ENCODE measurements around the gene MAML2. TPM values are rescaled to one million over a fixed set of nuclear protein-coding genes. Genes with fewer than 3 reads are reported as not detected.

MAML2 gene
- total and polyA plus RNA-seq, 2 of the 8 experiments (the other 6 are each of a cell fraction or from before 2014, with no cell fraction given), result 3.8 to 6.6 TPM

GRCh38 chr11:96367342-96367741 lies 24.3 kb upstream of the MAML2 start:
- Histone ChIP-seq H3K27me3 (replicated peaks in 1 of 4; ENCODE audit: control insufficient read depth in 3 of 4, extremely low read depth in 1 of 4, insufficient read depth in 3 of 4, low read length in 3 of 4) (no peaks in the 10 kb centered on the region), H3K79me2 (ENCODE audit: control insufficient read depth in 1 of 2, insufficient read depth in 2 of 2, low read length in 2 of 2) (no peaks in the 10 kb centered on the region), H4K91ac (replicated peaks; ENCODE audit: insufficient read length, low read length) (no peak overlapping the region), H4K20me1 (replicated peaks in 1 of 2; ENCODE audit: control insufficient read depth in 1 of 2, insufficient read depth in 2 of 2, low read length in 2 of 2) (no peaks in the 10 kb centered on the region), H3K27ac (ENCODE audit: low read depth, low read length) (no peak overlapping the region), H3K4ac (replicated peaks; ENCODE audit: insufficient read length, low read depth, low read length) (no peak overlapping the region), H2BK12ac (ENCODE audit: low read depth, low read length) (no peak overlapping the region), H2BK20ac (ENCODE audit: low read length) (no peak overlapping the region), H3K4me1 (replicated peaks in 1 of 4; ENCODE audit: control insufficient read depth in 3 of 4, insufficient read depth in 4 of 4, low read length in 3 of 4) (no peaks in the 10 kb centered on the region), H2AFZ (ENCODE audit: low read length) (no peak overlapping the region), H2BK15ac (ENCODE audit: low read length) (no peak overlapping the region), H3K9ac (replicated peaks in 1 of 4; ENCODE audit: extremely low read depth in 1 of 4, low read depth in 3 of 4, low read length in 3 of 4) (no peak overlapping the region), H2AK5ac (ENCODE audit: low read depth, low read length) (no peak overlapping the region), H3K23ac (ENCODE audit: insufficient read length) (no peak overlapping the region), H3K14ac (ENCODE audit: insufficient read length) (no peak overlapping the region), H3K4me2 (ENCODE audit: insufficient read depth in 1 of 2, low read depth in 2 of 2, low read length in 2 of 2) (no peak overlapping the region), H3K9me3 (ENCODE audit: insufficient read depth in 2 of 2, low read depth in 1 of 2, low read length in 1 of 2) (no peaks in the 10 kb centered on the region), H3K18ac (ENCODE audit: extremely low read depth, low read length) (no peak overlapping the region), H2BK120ac (replicated peaks; ENCODE audit: low read depth, low read length) (no peak overlapping the region), H4K5ac (ENCODE audit: insufficient read length, low read depth, low read length) (no peak overlapping the region), H2BK5ac (ENCODE audit: low read depth, low read length) (no peak overlapping the region), H3K4me3 (ENCODE audit: extremely low read depth in 1 of 4, insufficient read depth in 2 of 4, low read depth in 3 of 4, low read length in 4 of 4) (no peak overlapping the region), H3K23me2 (ENCODE audit: low read depth, low read length) (no peaks in the 10 kb centered on the region), H3K56ac (replicated peaks; ENCODE audit: insufficient read length, low read depth, low read length) (no peak overlapping the region), H4K8ac (ENCODE audit: extremely low read depth, insufficient read depth, low read length) (no peak overlapping the region), H3K36me3 (ENCODE audit: control insufficient read depth in 2 of 4, insufficient read depth in 4 of 4, low read length in 3 of 4) (peaks cover 0 to 6% (median 0%) of the 10 kb centered on the region in 4 experiments; a peak in 3 of 8 replicates), H3K79me1 (ENCODE audit: low read depth, low read length) (no peaks in the 10 kb centered on the region)
- CTCF ChIA-PET (ENCODE audit: partially characterized antibody), result no interaction called here
- POLR2A ChIA-PET (ENCODE audit: partially characterized antibody), result no interaction called here
- no peak for FAIRE-seq
- WGBS, 2 experiments (ENCODE audit: extremely low coverage in 1 of 2, insufficient coverage in 1 of 2, insufficient read length in 1 of 2, insufficient replicate concordance in 2 of 2, low coverage in 1 of 2, low lambda C conversion rate in 2 of 2, missing lambda C conversion rate in 1 of 2), result 100% methylated on average over 2 of the region's 2 CpGs; no CpG with 5 or more reads in 1 of the 2 experiments
- TF ChIP-seq KDM4A (IDR thresholded peaks at IDR 0.05; ENCODE audit: low read depth, low read length, severe bottlenecking) (no peak), CHD1 (IDR thresholded peaks at IDR 0.05; ENCODE audit: low read depth, low read length) (no peak), RAD21 (IDR thresholded peaks at IDR 0.05 in 1 of 2, conservative IDR thresholded peaks at IDR 0.05 in 1 of 2; ENCODE audit: low read depth in 2 of 2, low read length in 2 of 2) (no peak), CEBPB (IDR thresholded peaks at IDR 0.05; ENCODE audit: low read depth, low read length) (no peak), EGR1 (IDR thresholded peaks at IDR 0.05; ENCODE audit: borderline replicate concordance, low read depth, low read length) (no peak), BRCA1 (IDR thresholded peaks at IDR 0.05; ENCODE audit: low read depth, low read length) (no peak), FOSL1 (IDR thresholded peaks at IDR 0.05; ENCODE audit: insufficient read depth, low read depth, low read length) (no peak)
- DNase-seq (ENCODE audit: low read depth in 1 of 2, low spot score in 2 of 2), result no peak
